WTC11 (cell line): ENCODE data around the gene ATG7. TPM values are rescaled to one million over a fixed set of nuclear protein-coding genes. Genes with fewer than 3 reads are reported as not detected.

Experiments used
- ATAC-seq: fragments of 200-7000 bp; cut with Tn5 transposase; 2 replicates; pipeline ENCODE4 v1.10.0; 2021; ENCODE audit warnings: mild to moderate bottlenecking, moderate library complexity
- CTCF ChIA-PET: fragments of 300-600 bp; sonication (Branson Sonifier 250); formaldehyde crosslinking; loops from one replicate; lab custom pipeline; 2021; ENCODE audit warnings: antibody characterized with exemption; lab: Charles Lee
- POLR2A ChIA-PET: fragments of 350-600 bp; sonication (Branson Sonifier 250); formaldehyde crosslinking; loops from one replicate; lab custom pipeline; 2021; ENCODE audit warnings: antibody characterized with exemption; lab: Charles Lee
- DNase-seq: peaks from one replicate; pipeline ENCODE4 v3.0.0; 2021; ENCODE audit warnings: low spot score
- H3K27ac Mint-ChIP-seq: 2 replicates; pipeline ENCODE4 v1.8.0; 2021; ENCODE audit warnings: mixed read lengths
- H3K27me3 Mint-ChIP-seq: 2 replicates; pipeline ENCODE4 v1.8.0; 2021; ENCODE audit warnings: low read depth, mild to moderate bottlenecking, moderate library complexity, mixed read lengths
- H3K36me3 Mint-ChIP-seq: 2 replicates; pipeline ENCODE4 v1.8.0; 2021; ENCODE audit warnings: mixed read lengths
- H3K4me1 Mint-ChIP-seq: 2 replicates; pipeline ENCODE4 v1.8.0; 2022; ENCODE audit warnings: mixed read lengths
- H3K4me3 Mint-ChIP-seq: 2 replicates; pipeline ENCODE4 v1.8.0; 2021; ENCODE audit warnings: mild to moderate bottlenecking, moderate library complexity, mixed read lengths
- H3K9me3 Mint-ChIP-seq: 2 replicates; pipeline ENCODE4 v1.8.0; 2021; ENCODE audit warnings: mixed read lengths
- ATF1 ChIP-seq: sonication (generic); formaldehyde crosslinking; IDR thresholded peaks from 2 replicates; pipeline ENCODE4 v1.8.1; 2023; ENCODE audit warnings: mild to moderate bottlenecking, moderate library complexity, missing genetic modification reagents
- ELF4 ChIP-seq: sonication (generic); formaldehyde crosslinking; IDR thresholded peaks from 2 replicates; pipeline ENCODE4 v1.8.1; 2022; ENCODE audit warnings: low read depth, mild to moderate bottlenecking, moderate library complexity, missing genetic modification reagents
- EMX1 ChIP-seq: fragments of 250-450 bp; sonication (Bioruptor Pico); IDR thresholded peaks from 2 replicates; pipeline ENCODE4 v1.8.0; 2021; ENCODE audit warnings: mild to moderate bottlenecking
- ETV6 ChIP-seq: sonication (generic); formaldehyde crosslinking; IDR thresholded peaks from 2 replicates; pipeline ENCODE4 v1.8.1; 2022; ENCODE audit warnings: mild to moderate bottlenecking, missing genetic modification reagents
- KAT7 ChIP-seq: sonication (generic); formaldehyde crosslinking; IDR thresholded peaks from 2 replicates; pipeline ENCODE4 v1.8.1; 2023; ENCODE audit warnings: missing genetic modification reagents, mild to moderate bottlenecking, borderline replicate concordance
- NR1H2 ChIP-seq: sonication (generic); formaldehyde crosslinking; IDR thresholded peaks from 2 replicates; pipeline ENCODE4 v1.9.0; 2021; ENCODE audit warnings: mild to moderate bottlenecking, moderate library complexity, missing genetic modification reagents
- ZNF263 ChIP-seq: sonication (generic); formaldehyde crosslinking; IDR thresholded peaks from 2 replicates; pipeline ENCODE4 v1.8.1; 2022; ENCODE audit warnings: low read depth, mild to moderate bottlenecking, moderate library complexity, missing genetic modification reagents
- total RNA-seq: library from RNA; stranded (reverse); gene quantifications from 3 replicates; pipeline ENCODE4 v1.2.3, GENCODE V29; 2021
- TF ChIP-seq, protein P1 (sequence below): sonication (generic); formaldehyde crosslinking; IDR thresholded peaks from 2 replicates; pipeline ENCODE4 v1.8.1; 2023; ENCODE audit warnings: mild to moderate bottlenecking, missing genetic modification reagents
- TF ChIP-seq, protein P2 (sequence below): sonication (generic); formaldehyde crosslinking; IDR thresholded peaks from 2 replicates; pipeline ENCODE4 v1.8.0; 2023; ENCODE audit warnings: missing genetic modification reagents
- TF ChIP-seq, protein P3 (sequence below): fragments of 250-450 bp; sonication (Bioruptor Pico); IDR thresholded peaks from 2 replicates; pipeline ENCODE4 v2.1.2; 2022; ENCODE audit warnings: mild to moderate bottlenecking, moderate library complexity
- TF ChIP-seq, protein P4 (sequence below): sonication (generic); formaldehyde crosslinking; IDR thresholded peaks from 2 replicates; pipeline ENCODE4 v1.8.1; 2022; ENCODE audit warnings: missing genetic modification reagents, borderline replicate concordance
- TF ChIP-seq, protein P5 (sequence below): fragments of 250-450 bp; sonication (Bioruptor Pico); IDR thresholded peaks from 2 replicates; pipeline ENCODE4 v1.9.0; 2021; ENCODE audit warnings: moderate library complexity, mild to moderate bottlenecking, inconsistent platforms, borderline replicate concordance
- TF ChIP-seq, protein P6 (sequence below): sonication (generic); formaldehyde crosslinking; IDR thresholded peaks from 2 replicates; pipeline ENCODE4 v1.8.0; 2022; ENCODE audit warnings: missing genetic modification reagents
- TF ChIP-seq, protein P7 (sequence below): sonication (generic); formaldehyde crosslinking; IDR thresholded peaks from 2 replicates; pipeline ENCODE4 v1.8.1; 2023; ENCODE audit warnings: mild to moderate bottlenecking, moderate library complexity, missing genetic modification reagents

ATG7 gene
- total RNA-seq, 1 experiment from 2014 or later = 17.5 TPM

DNA sequence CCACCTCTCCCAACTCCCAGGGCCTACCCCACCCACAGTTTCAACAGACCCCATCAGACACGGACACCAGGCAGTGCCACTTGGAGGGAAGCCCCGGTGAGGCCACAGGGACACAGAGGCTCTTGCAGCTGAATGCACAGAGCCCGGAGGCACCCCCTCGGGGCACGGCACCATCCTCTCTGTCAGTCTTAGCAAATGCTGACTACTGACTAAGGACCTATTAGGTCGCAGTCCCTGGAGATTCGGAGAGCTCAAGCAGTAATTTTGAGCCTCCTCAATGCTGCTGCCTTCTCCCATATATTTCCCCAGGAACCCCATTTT, 291.6 kb downstream of the ATG7 start:
- ChIA-PET POLR2A (interaction anchor here (0.6 kb wide), 1 partner anchor 601 kb away, joined by 5 read pairs; no protein-coding TSS in a partner anchor), CTCF (no interaction called here)
- H3K27me3 Mint-ChIP-seq = no peaks in the 10 kb centered on the region
- no peaks in the 10 kb centered on the region for H3K9me3 Mint-ChIP-seq
- no peak for DNase-seq
- H3K4me3 Mint-ChIP-seq = no peak overlapping the region
- H3K36me3 Mint-ChIP-seq = peaks cover 7% of the 10 kb centered on the region; the same call in 1 of the 2 replicates
- peak overlapping the region; percentile 8; the same call in 1 of the 2 replicates for H3K27ac Mint-ChIP-seq
- ATAC-seq = no peak
- TF ChIP-seq, protein P1, sequence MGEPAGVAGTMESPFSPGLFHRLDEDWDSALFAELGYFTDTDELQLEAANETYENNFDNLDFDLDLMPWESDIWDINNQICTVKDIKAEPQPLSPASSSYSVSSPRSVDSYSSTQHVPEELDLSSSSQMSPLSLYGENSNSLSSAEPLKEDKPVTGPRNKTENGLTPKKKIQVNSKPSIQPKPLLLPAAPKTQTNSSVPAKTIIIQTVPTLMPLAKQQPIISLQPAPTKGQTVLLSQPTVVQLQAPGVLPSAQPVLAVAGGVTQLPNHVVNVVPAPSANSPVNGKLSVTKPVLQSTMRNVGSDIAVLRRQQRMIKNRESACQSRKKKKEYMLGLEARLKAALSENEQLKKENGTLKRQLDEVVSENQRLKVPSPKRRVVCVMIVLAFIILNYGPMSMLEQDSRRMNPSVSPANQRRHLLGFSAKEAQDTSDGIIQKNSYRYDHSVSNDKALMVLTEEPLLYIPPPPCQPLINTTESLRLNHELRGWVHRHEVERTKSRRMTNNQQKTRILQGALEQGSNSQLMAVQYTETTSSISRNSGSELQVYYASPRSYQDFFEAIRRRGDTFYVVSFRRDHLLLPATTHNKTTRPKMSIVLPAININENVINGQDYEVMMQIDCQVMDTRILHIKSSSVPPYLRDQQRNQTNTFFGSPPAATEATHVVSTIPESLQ = no peak
- no peak for TF ChIP-seq ETV6 (CRISPR knock-in tag)
- TF ChIP-seq, protein P2, sequence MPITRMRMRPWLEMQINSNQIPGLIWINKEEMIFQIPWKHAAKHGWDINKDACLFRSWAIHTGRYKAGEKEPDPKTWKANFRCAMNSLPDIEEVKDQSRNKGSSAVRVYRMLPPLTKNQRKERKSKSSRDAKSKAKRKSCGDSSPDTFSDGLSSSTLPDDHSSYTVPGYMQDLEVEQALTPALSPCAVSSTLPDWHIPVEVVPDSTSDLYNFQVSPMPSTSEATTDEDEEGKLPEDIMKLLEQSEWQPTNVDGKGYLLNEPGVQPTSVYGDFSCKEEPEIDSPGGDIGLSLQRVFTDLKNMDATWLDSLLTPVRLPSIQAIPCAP (CRISPR knock-in tag) = no peak
- TF ChIP-seq NR1H2 (CRISPR knock-in tag) = no peak
- no peak for TF ChIP-seq ATF1
- H3K4me1 Mint-ChIP-seq = peaks cover 9% of the 10 kb centered on the region

DNA sequence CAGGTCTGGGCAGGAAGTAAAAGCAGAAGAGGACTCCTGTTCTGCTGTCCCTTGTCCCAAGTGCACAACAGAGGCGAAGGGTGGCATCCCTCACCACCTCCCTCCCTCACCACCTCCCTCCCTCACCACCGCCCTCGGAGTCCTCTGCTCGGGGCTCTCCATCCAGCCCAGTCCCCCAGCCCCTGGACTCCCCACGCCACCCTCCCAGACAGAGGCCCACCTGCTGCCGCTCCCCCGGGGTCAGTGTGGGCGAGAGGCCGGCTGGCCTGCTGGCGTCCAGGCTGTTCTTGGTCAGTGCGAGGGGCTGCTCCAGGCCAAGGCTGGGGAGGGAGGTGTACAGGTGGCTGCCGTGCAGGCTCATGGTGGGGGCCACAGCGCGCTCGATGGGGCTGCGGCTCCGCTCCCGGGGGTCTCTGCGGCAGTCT, 292.4 kb downstream of the ATG7 start:
- CTCF ChIA-PET = no interaction called here
- POLR2A ChIA-PET = no interaction called here
- H3K4me3 Mint-ChIP-seq = no peak overlapping the region
- no peaks in the 10 kb centered on the region for H3K27me3 Mint-ChIP-seq
- peaks cover 9% of the 10 kb centered on the region for H3K4me1 Mint-ChIP-seq
- peaks cover 7% of the 10 kb centered on the region; the same call in 1 of the 2 replicates for H3K36me3 Mint-ChIP-seq
- no peak overlapping the region for H3K27ac Mint-ChIP-seq
- DNase-seq = no peak
- TF ChIP-seq, protein P3, sequence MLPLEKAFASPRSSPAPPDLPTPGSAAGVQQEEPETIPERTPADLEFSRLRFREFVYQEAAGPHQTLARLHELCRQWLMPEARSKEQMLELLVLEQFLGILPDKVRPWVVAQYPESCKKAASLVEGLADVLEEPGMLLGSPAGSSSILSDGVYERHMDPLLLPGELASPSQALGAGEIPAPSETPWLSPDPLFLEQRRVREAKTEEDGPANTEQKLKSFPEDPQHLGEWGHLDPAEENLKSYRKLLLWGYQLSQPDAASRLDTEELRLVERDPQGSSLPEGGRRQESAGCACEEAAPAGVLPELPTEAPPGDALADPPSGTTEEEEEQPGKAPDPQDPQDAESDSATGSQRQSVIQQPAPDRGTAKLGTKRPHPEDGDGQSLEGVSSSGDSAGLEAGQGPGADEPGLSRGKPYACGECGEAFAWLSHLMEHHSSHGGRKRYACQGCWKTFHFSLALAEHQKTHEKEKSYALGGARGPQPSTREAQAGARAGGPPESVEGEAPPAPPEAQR = no peak
- TF ChIP-seq, protein P4, sequence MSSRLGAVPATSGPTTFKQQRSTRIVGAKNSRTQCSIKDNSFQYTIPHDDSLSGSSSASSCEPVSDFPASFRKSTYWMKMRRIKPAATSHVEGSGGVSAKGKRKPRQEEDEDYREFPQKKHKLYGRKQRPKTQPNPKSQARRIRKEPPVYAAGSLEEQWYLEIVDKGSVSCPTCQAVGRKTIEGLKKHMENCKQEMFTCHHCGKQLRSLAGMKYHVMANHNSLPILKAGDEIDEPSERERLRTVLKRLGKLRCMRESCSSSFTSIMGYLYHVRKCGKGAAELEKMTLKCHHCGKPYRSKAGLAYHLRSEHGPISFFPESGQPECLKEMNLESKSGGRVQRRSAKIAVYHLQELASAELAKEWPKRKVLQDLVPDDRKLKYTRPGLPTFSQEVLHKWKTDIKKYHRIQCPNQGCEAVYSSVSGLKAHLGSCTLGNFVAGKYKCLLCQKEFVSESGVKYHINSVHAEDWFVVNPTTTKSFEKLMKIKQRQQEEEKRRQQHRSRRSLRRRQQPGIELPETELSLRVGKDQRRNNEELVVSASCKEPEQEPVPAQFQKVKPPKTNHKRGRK (CRISPR knock-in tag) = no peak
- TF ChIP-seq, protein P5, sequence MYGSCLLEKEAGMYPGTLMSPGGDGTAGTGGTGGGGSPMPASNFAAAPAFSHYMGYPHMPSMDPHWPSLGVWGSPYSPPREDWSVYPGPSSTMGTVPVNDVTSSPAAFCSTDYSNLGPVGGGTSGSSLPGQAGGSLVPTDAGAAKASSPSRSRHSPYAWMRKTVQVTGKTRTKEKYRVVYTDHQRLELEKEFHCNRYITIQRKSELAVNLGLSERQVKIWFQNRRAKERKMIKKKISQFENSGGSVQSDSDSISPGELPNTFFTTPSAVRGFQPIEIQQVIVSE = no peak
- TF ChIP-seq EMX1 (no peak), ELF4 (CRISPR knock-in tag) (no peak), ZNF263 (CRISPR knock-in tag) (no peak), KAT7 (CRISPR knock-in tag) (no peak)
- TF ChIP-seq, protein P6, sequence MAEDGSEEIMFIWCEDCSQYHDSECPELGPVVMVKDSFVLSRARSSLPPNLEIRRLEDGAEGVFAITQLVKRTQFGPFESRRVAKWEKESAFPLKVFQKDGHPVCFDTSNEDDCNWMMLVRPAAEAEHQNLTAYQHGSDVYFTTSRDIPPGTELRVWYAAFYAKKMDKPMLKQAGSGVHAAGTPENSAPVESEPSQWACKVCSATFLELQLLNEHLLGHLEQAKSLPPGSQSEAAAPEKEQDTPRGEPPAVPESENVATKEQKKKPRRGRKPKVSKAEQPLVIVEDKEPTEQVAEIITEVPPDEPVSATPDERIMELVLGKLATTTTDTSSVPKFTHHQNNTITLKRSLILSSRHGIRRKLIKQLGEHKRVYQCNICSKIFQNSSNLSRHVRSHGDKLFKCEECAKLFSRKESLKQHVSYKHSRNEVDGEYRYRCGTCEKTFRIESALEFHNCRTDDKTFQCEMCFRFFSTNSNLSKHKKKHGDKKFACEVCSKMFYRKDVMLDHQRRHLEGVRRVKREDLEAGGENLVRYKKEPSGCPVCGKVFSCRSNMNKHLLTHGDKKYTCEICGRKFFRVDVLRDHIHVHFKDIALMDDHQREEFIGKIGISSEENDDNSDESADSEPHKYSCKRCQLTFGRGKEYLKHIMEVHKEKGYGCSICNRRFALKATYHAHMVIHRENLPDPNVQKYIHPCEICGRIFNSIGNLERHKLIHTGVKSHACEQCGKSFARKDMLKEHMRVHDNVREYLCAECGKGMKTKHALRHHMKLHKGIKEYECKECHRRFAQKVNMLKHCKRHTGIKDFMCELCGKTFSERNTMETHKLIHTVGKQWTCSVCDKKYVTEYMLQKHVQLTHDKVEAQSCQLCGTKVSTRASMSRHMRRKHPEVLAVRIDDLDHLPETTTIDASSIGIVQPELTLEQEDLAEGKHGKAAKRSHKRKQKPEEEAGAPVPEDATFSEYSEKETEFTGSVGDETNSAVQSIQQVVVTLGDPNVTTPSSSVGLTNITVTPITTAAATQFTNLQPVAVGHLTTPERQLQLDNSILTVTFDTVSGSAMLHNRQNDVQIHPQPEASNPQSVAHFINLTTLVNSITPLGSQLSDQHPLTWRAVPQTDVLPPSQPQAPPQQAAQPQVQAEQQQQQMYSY (CRISPR knock-in tag) = no peak
- TF ChIP-seq, protein P7, sequence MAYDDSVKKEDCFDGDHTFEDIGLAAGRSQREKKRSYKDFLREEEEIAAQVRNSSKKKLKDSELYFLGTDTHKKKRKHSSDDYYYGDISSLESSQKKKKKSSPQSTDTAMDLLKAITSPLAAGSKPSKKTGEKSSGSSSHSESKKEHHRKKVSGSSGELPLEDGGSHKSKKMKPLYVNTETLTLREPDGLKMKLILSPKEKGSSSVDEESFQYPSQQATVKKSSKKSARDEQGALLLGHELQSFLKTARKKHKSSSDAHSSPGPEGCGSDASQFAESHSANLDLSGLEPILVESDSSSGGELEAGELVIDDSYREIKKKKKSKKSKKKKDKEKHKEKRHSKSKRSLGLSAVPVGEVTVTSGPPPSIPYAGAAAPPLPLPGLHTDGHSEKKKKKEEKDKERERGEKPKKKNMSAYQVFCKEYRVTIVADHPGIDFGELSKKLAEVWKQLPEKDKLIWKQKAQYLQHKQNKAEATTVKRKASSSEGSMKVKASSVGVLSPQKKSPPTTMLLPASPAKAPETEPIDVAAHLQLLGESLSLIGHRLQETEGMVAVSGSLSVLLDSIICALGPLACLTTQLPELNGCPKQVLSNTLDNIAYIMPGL = no peak
- TF ChIP-seq, protein P2 (CRISPR knock-in tag) = no peak
- TF ChIP-seq, all 79 proteins: peak for 0
- ATAC-seq = no peak
- no peaks in the 10 kb centered on the region for H3K9me3 Mint-ChIP-seq
